Spleen (tissue), 11 donors: Measurements from ENCODE around the gene TRMT61A. TPM values are rescaled to one million over a fixed set of nuclear protein-coding genes. Genes with fewer than 3 reads are reported as not detected.

Experiments
- DNase-seq: peaks from one replicate; pipeline ENCODE4 v3.0.0-alpha.2; 2020
- H3K27ac ChIP-seq, 8 donors: fragments of 200-600 bp; sonication (generic) in 7 of 8; 1 replicate in 4 of 8; 2 replicates in 4 of 8; pipeline versions ENCODE4 v1.5.0 to v1.8.0; 2016 to 2021; ENCODE audit warnings: inconsistent platforms in 4 of 8, mild to moderate bottlenecking in 4 of 8, moderate library complexity in 1 of 8
- H3K27me3 ChIP-seq, 7 donors: fragments of 200-600 bp; sonication (generic) in 6 of 7; replicated peaks in 1 of 7; 1 replicate in 4 of 7; 2 replicates in 3 of 7; pipeline versions ENCODE4 v1.5.0 to v1.8.0; 2016 to 2021; ENCODE audit warnings: inconsistent platforms in 3 of 7, mild to moderate bottlenecking in 1 of 7
- H3K36me3 ChIP-seq, 6 donors: fragments of 200-600 bp; sonication (generic) in 5 of 6; 1 replicate in 4 of 6; 2 replicates in 2 of 6; pipeline versions ENCODE4 v1.5.0 to v1.8.0; 2016 to 2021; ENCODE audit warnings: inconsistent platforms in 2 of 6
- H3K4me1 ChIP-seq, 6 donors: fragments of 200-600 bp; sonication (generic) in 5 of 6; 1 replicate in 3 of 6; 2 replicates in 3 of 6; pipeline versions ENCODE4 v1.5.0 to v1.8.0; 2016 to 2021; ENCODE audit warnings: inconsistent platforms in 3 of 6
- H3K4me3 ChIP-seq, 8 donors: fragments of 200-600 bp; sonication (generic) in 7 of 8; 1 replicate in 4 of 8; 2 replicates in 4 of 8; pipeline versions ENCODE4 v1.5.0 to v1.8.0; 2016 to 2021; ENCODE audit warnings: inconsistent platforms in 4 of 8, mild to moderate bottlenecking in 4 of 8, moderate library complexity in 2 of 8
- H3K9me3 ChIP-seq, 8 donors: fragments of 200-600 bp; sonication (generic) in 7 of 8; 1 replicate in 4 of 8; 2 replicates in 4 of 8; pipeline versions ENCODE4 v1.5.0 to v1.8.0; 2016 to 2021; ENCODE audit warnings: inconsistent platforms in 4 of 8
- POLR2A ChIP-seq, 3 donors: fragments of 450-650 bp; IDR thresholded peaks; one replicate each; pipeline ENCODE4 v1.5.1; 2017; ENCODE audit warnings: antibody characterized with exemption in 3 of 3, mild to moderate bottlenecking in 1 of 3
- POLR2AphosphoS5 ChIP-seq, 3 donors: sonication (generic); formaldehyde crosslinking; IDR thresholded peaks; one replicate each; pipeline ENCODE4 v1.5.1; 2017; ENCODE audit warnings: antibody characterized with exemption in 3 of 3
- WGBS, 5 donors: extraction: QIAGEN DNeasy Blood & Tissue Kit in 3 of 5; methylation state at CpG; one replicate each; pipeline versions ENCODE4 v1.1.5 to v1.1.7; 2013 to 2018; 5-methylcytosine and 5-hydroxymethylcytosine counted together
- intact Hi-C: fragments of 100-400 bp; cut with DNase I; formaldehyde crosslinking; loops from one replicate; pipeline ENCODE4 v1.15.0; 2023; ENCODE audit warnings: low total_unique reads
- polyA plus RNA-seq, 3 donors: library from polyadenylated mRNA; stranded (reverse); fragments of 200-250 nt; gene quantifications; one replicate each; pipeline ENCODE4 v1.2.1, GENCODE V29; 2013
- total RNA-seq, 7 donors: library from RNA; depleted of rRNA in 3 of 7; stranded (reverse); fragments of >200 nt in 3 of 7; fragmentation: NEBNext Ultra II Directional in 4 of 7; extraction: Animal tissue kit (Norgen Biotek cat#: 25700) in 4 of 7; gene quantifications; one replicate each; pipeline versions ENCODE4 v1.1.0 to v1.2.1, GENCODE V29; 2016 to 2021
- TF ChIP-seq, protein P1 (sequence below), 11 experiments: fragments of 200-600 bp in 7 of 11; fragments of 450-650 bp in 4 of 11; sonication (generic) in 4 of 11; IDR thresholded peaks in 8 of 11; conservative IDR thresholded peaks in 3 of 11; 1 replicate in 7 of 11; 2 replicates in 4 of 11; pipeline versions ENCODE4 v1.4.0 to v1.8.0; 2016 to 2021; ENCODE audit warnings: antibody characterized with exemption in 11 of 11, inconsistent platforms in 4 of 11, mild to moderate bottlenecking in 1 of 11
- donor health status: healthy with polysubstance abuse.
- donor health status: DM: no; HTN: no; CAD: no; lungs with moderate emphysema.
- donor health status: DM: no; HTN: no; CAD: no.
- donor health status: Bipolar disorder and iron deficiency.
- donor health status: healthy.
- donor health status: DM: no; HTN: no; CAD: no.
- donor health status: DM: yes; HTN: yes; CAD: no.

The TRMT61A gene
- total and polyA plus RNA-seq, 10 donors: 8.0 to 14.2 (median 9.5) TPM

DNA sequence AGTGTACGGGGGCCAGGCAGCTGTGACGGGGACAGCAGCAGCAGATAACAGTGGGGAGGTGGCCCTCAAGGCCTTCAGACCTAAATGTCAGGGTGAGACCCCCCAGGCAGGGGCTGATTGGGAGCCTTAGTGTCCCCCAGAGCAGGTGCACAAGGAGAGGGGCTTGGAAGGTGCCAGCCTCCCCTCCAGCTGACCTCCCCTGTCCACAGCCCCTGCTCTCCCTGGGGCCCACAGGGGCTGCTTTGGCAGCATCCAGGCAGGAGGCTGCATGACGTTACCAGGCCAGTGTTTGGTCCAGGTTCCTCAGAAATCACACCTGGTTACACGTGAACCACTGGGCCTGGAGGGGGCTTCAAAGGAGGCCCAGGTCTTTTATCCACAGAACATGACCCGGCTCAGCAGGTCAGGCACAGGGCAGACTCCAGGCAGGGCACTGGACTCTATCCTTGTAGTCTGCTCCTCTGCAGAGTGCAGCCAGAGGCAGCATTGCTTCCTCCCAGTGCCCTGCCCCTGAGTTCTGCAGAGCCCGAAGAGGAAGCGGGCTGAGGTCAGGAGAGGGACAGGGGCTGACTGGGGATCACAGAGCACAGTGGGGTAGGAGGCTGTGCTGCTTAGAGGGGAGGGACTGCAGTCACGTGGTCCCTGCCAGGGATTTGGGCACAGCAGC is 2.6 kb upstream of the TRMT61A start:
- TF ChIP-seq POLR2AphosphoS5 (IDR thresholded peaks at IDR 0.05) (no peak), POLR2A (IDR thresholded peaks at IDR 0.05) (no peak)
- TF ChIP-seq, protein P1, sequence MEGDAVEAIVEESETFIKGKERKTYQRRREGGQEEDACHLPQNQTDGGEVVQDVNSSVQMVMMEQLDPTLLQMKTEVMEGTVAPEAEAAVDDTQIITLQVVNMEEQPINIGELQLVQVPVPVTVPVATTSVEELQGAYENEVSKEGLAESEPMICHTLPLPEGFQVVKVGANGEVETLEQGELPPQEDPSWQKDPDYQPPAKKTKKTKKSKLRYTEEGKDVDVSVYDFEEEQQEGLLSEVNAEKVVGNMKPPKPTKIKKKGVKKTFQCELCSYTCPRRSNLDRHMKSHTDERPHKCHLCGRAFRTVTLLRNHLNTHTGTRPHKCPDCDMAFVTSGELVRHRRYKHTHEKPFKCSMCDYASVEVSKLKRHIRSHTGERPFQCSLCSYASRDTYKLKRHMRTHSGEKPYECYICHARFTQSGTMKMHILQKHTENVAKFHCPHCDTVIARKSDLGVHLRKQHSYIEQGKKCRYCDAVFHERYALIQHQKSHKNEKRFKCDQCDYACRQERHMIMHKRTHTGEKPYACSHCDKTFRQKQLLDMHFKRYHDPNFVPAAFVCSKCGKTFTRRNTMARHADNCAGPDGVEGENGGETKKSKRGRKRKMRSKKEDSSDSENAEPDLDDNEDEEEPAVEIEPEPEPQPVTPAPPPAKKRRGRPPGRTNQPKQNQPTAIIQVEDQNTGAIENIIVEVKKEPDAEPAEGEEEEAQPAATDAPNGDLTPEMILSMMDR (IDR thresholded peaks at IDR 0.05 in 8 of 11, conservative IDR thresholded peaks at IDR 0.05 in 3 of 11): no peak
- DNase-seq: no peak
- Histone ChIP-seq H3K27ac (peak overlapping the region in 3 of 8 donors; percentile 85 to 89 (median 88)), H3K27me3 (peaks cover 0 to 30% (median 18%) of the 10 kb centered on the region in 7 donors), H3K9me3 (no peaks in the 10 kb centered on the region), H3K36me3 (peaks cover 0 to 12% (median 0%) of the 10 kb centered on the region in 6 donors), H3K4me1 (peaks cover 28 to 76% (median 67%) of the 10 kb centered on the region in 6 donors), H3K4me3 (no peak overlapping the region)
- 60 to 71% (median 68%) methylated on average over 5 to 8 of the region's 8 CpGs for WGBS, 5 donors
- intact Hi-C loops: no loop called here

DNA sequence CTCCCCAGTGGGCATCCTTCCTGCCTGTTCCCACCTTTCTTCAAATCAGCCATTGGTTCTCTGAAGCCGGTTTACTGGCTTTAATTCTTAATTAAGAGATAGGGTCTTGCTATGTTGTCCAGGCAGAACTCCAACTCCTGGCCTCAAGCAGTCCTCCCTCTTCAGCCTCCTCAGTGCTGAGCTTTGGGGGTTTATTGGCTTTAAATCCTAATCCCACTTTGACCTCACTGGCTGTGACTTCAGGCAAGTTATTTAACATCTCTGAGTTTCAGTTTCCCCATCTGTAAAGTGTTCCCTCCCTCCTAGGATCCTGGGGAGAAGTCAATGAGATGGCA is 2.1 kb upstream of the TRMT61A start:
- Histone ChIP-seq H3K4me3 (no peak overlapping the region), H3K27ac (peak overlapping the region in 5 of 8 donors; percentile 78 to 89 (median 88)), H3K4me1 (peaks cover 28 to 76% (median 64%) of the 10 kb centered on the region in 6 donors), H3K36me3 (peaks cover 0 to 17% (median 0%) of the 10 kb centered on the region in 6 donors), H3K9me3 (no peaks in the 10 kb centered on the region), H3K27me3 (peaks cover 0 to 24% (median 13%) of the 10 kb centered on the region in 7 donors)
- no peak for DNase-seq
- intact Hi-C loops: no loop called here
- TF ChIP-seq POLR2A (IDR thresholded peaks at IDR 0.05): no peak
- TF ChIP-seq, protein P1 (IDR thresholded peaks at IDR 0.05 in 8 of 11, conservative IDR thresholded peaks at IDR 0.05 in 3 of 11): no peak
- no peak for TF ChIP-seq POLR2AphosphoS5 (IDR thresholded peaks at IDR 0.05)
- 79 to 92% (median 88%) methylated on average over 1 of the region's 1 CpG for WGBS, 5 donors

DNA sequence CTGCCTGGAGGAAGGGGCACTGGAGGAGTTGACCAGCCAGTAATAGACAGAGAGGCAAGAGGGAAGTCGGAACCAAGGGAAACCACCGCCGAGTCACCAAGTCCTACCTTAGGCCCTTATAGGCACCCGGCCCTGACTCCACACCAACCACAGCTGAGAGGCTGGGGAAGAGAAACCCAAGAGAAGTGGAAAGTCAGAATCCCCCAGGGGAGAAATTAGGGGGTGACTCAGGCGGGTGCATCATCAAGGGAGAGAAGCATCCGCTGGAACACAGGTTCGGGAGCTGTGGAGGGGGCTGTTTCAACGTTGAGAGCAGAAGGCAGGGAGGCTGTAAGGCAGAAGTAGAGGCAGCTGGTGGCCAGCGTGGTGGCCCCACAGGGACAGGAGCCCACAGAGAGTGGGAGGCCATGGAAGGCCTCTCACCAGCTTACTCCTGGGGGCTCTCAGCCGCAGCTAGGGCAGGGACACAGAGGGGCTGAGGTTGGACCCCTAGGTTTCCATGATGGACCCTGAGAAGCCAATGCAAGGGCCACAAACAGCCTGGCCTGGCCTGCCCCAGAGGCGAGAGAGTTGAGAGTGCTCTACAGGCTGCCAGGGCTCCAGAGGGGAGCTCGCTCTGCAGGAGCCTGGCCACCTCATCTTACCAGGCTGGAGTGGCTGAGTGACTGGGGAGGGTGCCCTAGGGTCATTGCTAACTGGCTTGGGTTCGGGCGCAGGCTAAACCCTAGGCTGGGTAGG is 1.4 kb upstream of the TRMT61A start:
- Histone ChIP-seq H3K27ac (peak overlapping the region in 7 of 8 donors; percentile 19 to 89 (median 85)), H3K4me3 (peak overlapping the region in 4 of 8 donors; percentile 95 to 100 (median 98)), H3K36me3 (peaks cover 0 to 24% (median under 1%) of the 10 kb centered on the region in 6 donors), H3K9me3 (no peaks in the 10 kb centered on the region), H3K27me3 (peaks cover 0 to 18% (median 8%) of the 10 kb centered on the region in 7 donors), H3K4me1 (peaks cover 28 to 77% (median 61%) of the 10 kb centered on the region in 6 donors)
- no peak for DNase-seq
- TF ChIP-seq POLR2AphosphoS5 (IDR thresholded peaks at IDR 0.05): peak in 2 of 3 donors; percentile 17 to 33
- TF ChIP-seq, protein P1 (IDR thresholded peaks at IDR 0.05 in 8 of 11, conservative IDR thresholded peaks at IDR 0.05 in 3 of 11): no peak
- intact Hi-C loops: no loop called here
- 60 to 73% (median 60%) methylated on average over 11 to 14 of the region's 14 CpGs for WGBS, 5 donors

DNA sequence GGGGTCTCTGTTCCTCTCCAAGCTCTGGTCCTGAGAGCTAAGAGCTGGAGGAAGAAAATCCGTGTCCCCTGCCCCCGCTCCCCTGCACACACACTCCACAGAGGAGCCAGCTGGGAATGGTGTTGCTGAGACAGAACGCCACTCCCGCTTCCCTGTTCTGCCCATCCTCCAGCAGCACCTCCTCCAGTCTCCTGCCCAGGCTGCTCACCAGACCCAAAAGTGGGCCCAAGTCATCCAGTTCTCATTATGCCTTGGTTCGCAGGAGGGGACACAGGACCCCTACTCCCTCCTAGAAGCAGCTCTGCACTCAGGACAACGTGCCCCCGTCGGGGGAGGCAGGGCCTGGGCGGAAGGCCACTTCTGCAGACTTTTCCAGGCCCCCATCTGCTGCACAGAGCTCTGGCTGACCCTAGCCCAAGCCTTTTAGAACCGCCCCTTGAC is 830 bp upstream of the TRMT61A start:
- Histone ChIP-seq H3K9me3 (no peaks in the 10 kb centered on the region), H3K4me3 (peak overlapping the region; percentile 79 to 100 (median 98)), H3K27me3 (peaks cover 0 to 12% (median 2%) of the 10 kb centered on the region in 7 donors), H3K36me3 (peaks cover 0 to 30% (median 5%) of the 10 kb centered on the region in 6 donors), H3K4me1 (peaks cover 23 to 77% (median 55%) of the 10 kb centered on the region in 6 donors), H3K27ac (peak overlapping the region; percentile 63 to 89 (median 86))
- no peak for TF ChIP-seq POLR2A (IDR thresholded peaks at IDR 0.05)
- TF ChIP-seq, protein P1 (IDR thresholded peaks at IDR 0.05 in 8 of 11, conservative IDR thresholded peaks at IDR 0.05 in 3 of 11): no peak
- TF ChIP-seq POLR2AphosphoS5 (IDR thresholded peaks at IDR 0.05): no peak
- 53 to 71% (median 59%) methylated on average over 9 to 10 of the region's 10 CpGs for WGBS, 5 donors
- intact Hi-C loops: no loop called here
- DNase-seq: no peak
